GM11168 (cell line): ENCODE results near the gene MAPK4.

Experiments
- in situ Hi-C: fragments of 300-500 bp; cut with MboI; formaldehyde crosslinking; loops from one replicate; pipeline ENCODE4 v1.12.0; 2022; ENCODE audit warnings: low sequenced_read_pairs; ENCODE audit not compliant: unreplicated experiment

MAPK4 gene

GRCh38 chr18:50622320-50622719 lies 62.4 kb downstream of the MAPK4 start:
- in situ Hi-C loops: no loop called here

GRCh38 chr18:50622865-50623393 lies 63.0 kb downstream of the MAPK4 start:
- in situ Hi-C loops: no loop called here

- in situ Hi-C loops: no loop called here
Measured at GRCh38 chr18:50623694-50624352, 63.9 kb downstream of the MAPK4 start.

GRCh38 chr18:50624981-50625380 lies 65.1 kb downstream of the MAPK4 start:
- in situ Hi-C loops: no loop called here

- in situ Hi-C loops: no loop called here
Measured at GRCh38 chr18:50626317-50626716, 66.4 kb downstream of the MAPK4 start.

GRCh38 chr18:50627594-50628532 lies 68.0 kb downstream of the MAPK4 start:
- in situ Hi-C loops: no loop called here

GRCh38 chr18:50628533-50628905 lies 68.6 kb downstream of the MAPK4 start:
- in situ Hi-C loops: no loop called here

- in situ Hi-C loops: no loop called here
Measured at GRCh38 chr18:50629148-50629631, 69.3 kb downstream of the MAPK4 start.

- in situ Hi-C loops: no loop called here
Measured at GRCh38 chr18:50630895-50631294, 71.0 kb downstream of the MAPK4 start.

- in situ Hi-C loops: no loop called here
Measured at GRCh38 chr18:50632895-50633515, 73.1 kb downstream of the MAPK4 start.

- in situ Hi-C loops: no loop called here
Measured at GRCh38 chr18:50633992-50634391, 74.1 kb downstream of the MAPK4 start.

GRCh38 chr18:50636366-50637057 lies 76.6 kb downstream of the MAPK4 start:
- in situ Hi-C loops: no loop called here

- in situ Hi-C loops: no loop called here
Measured at GRCh38 chr18:50638016-50638883, 78.4 kb downstream of the MAPK4 start.

- in situ Hi-C loops: no loop called here
Measured at GRCh38 chr18:50638884-50639420, 79.1 kb downstream of the MAPK4 start.

- in situ Hi-C loops: no loop called here
Measured at GRCh38 chr18:50639711-50640110, 79.8 kb downstream of the MAPK4 start.

- in situ Hi-C loops: no loop called here
Measured at GRCh38 chr18:50642439-50642838, 82.6 kb downstream of the MAPK4 start.

- in situ Hi-C loops: no loop called here
Measured at GRCh38 chr18:50644146-50644545, 84.3 kb downstream of the MAPK4 start.

GRCh38 chr18:50644807-50645206 lies 84.9 kb downstream of the MAPK4 start:
- in situ Hi-C loops: no loop called here

- in situ Hi-C loops: no loop called here
Measured at GRCh38 chr18:50647237-50647636, 87.3 kb downstream of the MAPK4 start.
